Liver (tissue), 9 donors: ENCODE results near the gene BAIAP2. TPM values are rescaled to one million over a fixed set of nuclear protein-coding genes. Genes with fewer than 3 reads are reported as not detected.
A peak's percentile ranks its signal among the peaks of the same experiment; 100 is the strongest.

Experiments used
- DNase-seq: peaks from one replicate; pipeline ENCODE4 v3.0.0-alpha.2; 2017; ENCODE audit warnings: low spot score
- H3K27ac ChIP-seq, 2 donors: one replicate each; pipeline ENCODE4 v1.7.0; 2013; ENCODE audit warnings: inconsistent platforms in 2 of 2, low read length in 2 of 2, control low read depth in 1 of 2, low read depth in 1 of 2, mild to moderate bottlenecking in 1 of 2
- H3K27me3 ChIP-seq, 4 donors: one replicate each; pipeline versions ENCODE4 v1.6.1 to v1.7.0; 2013; ENCODE audit warnings: low read length in 3 of 4, inconsistent platforms in 1 of 4, mild to moderate bottlenecking in 1 of 4, moderate library complexity in 1 of 4; ENCODE audit not compliant: control insufficient read depth in 4 of 4, insufficient read depth in 4 of 4
- H3K36me3 ChIP-seq, 4 donors: one replicate each; pipeline versions ENCODE4 v1.6.1 to v1.7.0; 2013; ENCODE audit warnings: low read length in 3 of 4, mild to moderate bottlenecking in 3 of 4, low read depth in 1 of 4, moderate library complexity in 1 of 4; ENCODE audit not compliant: control insufficient read depth in 4 of 4, insufficient read depth in 3 of 4
- H3K4me1 ChIP-seq, 4 donors: one replicate each; pipeline versions ENCODE4 v1.6.1 to v1.7.0; 2013; ENCODE audit warnings: low read length in 3 of 4, mild to moderate bottlenecking in 3 of 4, moderate library complexity in 1 of 4; ENCODE audit not compliant: control insufficient read depth in 4 of 4, insufficient read depth in 4 of 4
- H3K4me3 ChIP-seq, 3 donors: one replicate each; pipeline versions ENCODE4 v1.6.1 to v1.7.0; 2013; ENCODE audit warnings: low read length in 3 of 3, control low read depth in 1 of 3, low read depth in 1 of 3, mild to moderate bottlenecking in 1 of 3
- H3K9ac ChIP-seq, 2 donors: one replicate each; pipeline ENCODE4 v1.7.0; 2013; ENCODE audit warnings: low read length in 2 of 2, mild to moderate bottlenecking in 2 of 2, moderate library complexity in 2 of 2, control low read depth in 1 of 2, low read depth in 1 of 2
- H3K9me3 ChIP-seq, 4 donors: one replicate each; pipeline versions ENCODE4 v1.6.1 to v1.7.0; 2013; ENCODE audit warnings: low read length in 3 of 4; ENCODE audit not compliant: control insufficient read depth in 4 of 4
- ATF3 ChIP-seq: IDR thresholded peaks from 2 replicates; pipeline ENCODE4 v1.6.1; 2016; ENCODE audit warnings: antibody characterized with exemption
- FOXA1 ChIP-seq: IDR thresholded peaks from 2 replicates; pipeline ENCODE4 v1.6.1; 2016; ENCODE audit warnings: antibody characterized with exemption
- GABPA ChIP-seq, 2 donors: IDR thresholded peaks in 1 of 2; conservative IDR thresholded peaks in 1 of 2; 2 replicates each; pipeline ENCODE4 v1.6.1; 2016; ENCODE audit warnings: antibody characterized with exemption in 2 of 2, mild to moderate bottlenecking in 1 of 2, moderate library complexity in 1 of 2
- HNF4A ChIP-seq, 2 donors: conservative IDR thresholded peaks; 2 replicates each; pipeline ENCODE4 v1.6.1; 2016; ENCODE audit warnings: antibody characterized with exemption in 2 of 2, mild to moderate bottlenecking in 2 of 2
- HNF4G ChIP-seq: IDR thresholded peaks from 2 replicates; pipeline ENCODE4 v1.6.1; 2016; ENCODE audit warnings: antibody characterized with exemption
- JUND ChIP-seq, 2 donors: IDR thresholded peaks; 2 replicates each; pipeline ENCODE4 v1.6.1; 2016; ENCODE audit warnings: antibody characterized with exemption in 2 of 2
- NR2F2 ChIP-seq: IDR thresholded peaks from 2 replicates; pipeline ENCODE4 v1.6.1; 2016; ENCODE audit warnings: antibody characterized with exemption
- RAD21 ChIP-seq, 2 donors: IDR thresholded peaks; 2 replicates each; pipeline ENCODE4 v1.6.1; 2016; ENCODE audit warnings: antibody characterized with exemption in 2 of 2, mild to moderate bottlenecking in 2 of 2
- REST ChIP-seq: IDR thresholded peaks from 2 replicates; pipeline ENCODE4 v1.6.1; 2016; ENCODE audit warnings: antibody characterized with exemption, mild to moderate bottlenecking
- RXRA ChIP-seq, 2 donors: IDR thresholded peaks; 2 replicates each; pipeline ENCODE4 v1.6.1; 2017 to 2018; ENCODE audit warnings: antibody characterized with exemption in 2 of 2, mild to moderate bottlenecking in 1 of 2
- SP1 ChIP-seq: IDR thresholded peaks from 2 replicates; pipeline ENCODE4 v1.6.1; 2018; ENCODE audit warnings: antibody characterized with exemption, mild to moderate bottlenecking
- TAF1 ChIP-seq: conservative IDR thresholded peaks from 2 replicates; pipeline ENCODE4 v1.6.1; 2016; ENCODE audit warnings: antibody characterized with exemption, mild to moderate bottlenecking
- YY1 ChIP-seq: IDR thresholded peaks from 2 replicates; pipeline ENCODE4 v1.6.1; 2016; ENCODE audit warnings: antibody characterized with exemption, mild to moderate bottlenecking
- WGBS: extraction: QIAGEN DNeasy Blood & Tissue Kit; methylation state at CpG from one replicate; pipeline ENCODE4 v1.1.7; 2013; 5-methylcytosine and 5-hydroxymethylcytosine counted together
- polyA plus RNA-seq, 2 donors: library from polyadenylated mRNA; stranded (reverse) in 1 of 2; unstranded in 1 of 2; fragments of 200-250 nt in 1 of 2; fragments of >200 nt in 1 of 2; fragmentation: Nextera tagmentation in 1 of 2; extraction: Ambion mirVana in 1 of 2; gene quantifications; one replicate each; pipeline versions ENCODE4 v1.2.1 to v1.2.3, GENCODE V29; 2013 to 2015
- total RNA-seq, 2 donors: library from RNA; depleted of rRNA; stranded (reverse); fragments of >200 nt; gene quantifications; one replicate each; pipeline ENCODE4 v1.2.3, GENCODE V29; 2014
- TF ChIP-seq, protein P1 (sequence below): IDR thresholded peaks from 2 replicates; pipeline ENCODE4 v1.6.1; 2016; ENCODE audit warnings: antibody characterized with exemption
- donor health status: healthy.
- donor health status: healthy.
- donor health status: healthy.
- donor health status: healthy.
- donor health status: healthy.

The BAIAP2 gene
- total and polyA plus RNA-seq, 4 donors, result 8.1 to 61.3 (median 44.9) TPM

DNA sequence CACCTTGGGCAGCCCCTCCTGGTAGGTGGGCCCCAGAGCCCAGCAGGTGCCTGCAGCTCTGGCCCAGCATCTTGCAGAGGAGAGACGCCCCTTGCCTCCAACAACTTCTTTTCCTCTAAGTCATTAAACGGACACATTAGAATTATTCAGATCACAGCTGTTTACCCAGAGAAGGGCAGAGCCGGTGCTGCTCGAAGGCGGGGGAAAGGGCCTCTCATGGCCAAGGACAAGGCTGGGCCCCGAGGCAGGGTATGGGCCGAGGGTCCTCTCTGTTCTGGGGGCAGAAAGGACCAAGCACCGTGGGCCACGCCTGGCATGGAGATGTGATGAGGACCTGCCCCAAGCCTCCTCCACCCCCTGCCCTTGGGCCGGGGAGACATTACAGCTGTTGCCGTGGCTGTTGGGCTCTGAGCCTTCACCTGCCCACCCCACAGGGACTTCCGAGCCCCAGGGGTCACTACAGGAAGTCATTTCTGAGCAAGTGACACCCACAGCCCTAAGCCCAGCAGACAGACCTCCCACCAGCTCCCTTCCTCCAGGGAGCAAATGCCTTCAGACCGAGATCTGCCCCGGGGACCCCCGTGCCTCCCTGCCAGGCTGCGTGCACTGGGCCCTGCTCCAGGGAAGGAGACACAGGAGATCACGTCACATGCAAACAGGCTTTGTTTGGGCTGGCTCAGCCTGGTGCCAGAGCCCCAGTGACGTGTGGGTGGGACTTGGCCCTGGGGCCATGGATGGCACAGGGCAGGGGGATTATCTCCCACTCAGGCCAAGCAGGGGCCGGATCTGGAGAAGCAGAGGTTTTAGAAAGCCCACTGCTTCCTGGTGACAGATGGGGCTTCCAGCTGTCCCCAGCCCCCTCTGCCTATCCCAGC, 129.7 kb downstream of the BAIAP2 start:
- TF ChIP-seq SP1, result no peak
- TF ChIP-seq HNF4A (conservative IDR thresholded peaks at IDR 0.05), result no peak
- no peak for TF ChIP-seq YY1
- TF ChIP-seq, protein P1, sequence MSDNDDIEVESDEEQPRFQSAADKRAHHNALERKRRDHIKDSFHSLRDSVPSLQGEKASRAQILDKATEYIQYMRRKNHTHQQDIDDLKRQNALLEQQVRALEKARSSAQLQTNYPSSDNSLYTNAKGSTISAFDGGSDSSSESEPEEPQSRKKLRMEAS, result no peak
- no peak for TF ChIP-seq REST
- no peak for TF ChIP-seq ATF3
- no peak for TF ChIP-seq GABPA (IDR thresholded peaks at IDR 0.05 in 1 of 2, conservative IDR thresholded peaks at IDR 0.05 in 1 of 2)
- no peak for TF ChIP-seq RAD21 (IDR thresholded peaks at IDR 0.05)
- no peak for TF ChIP-seq JUND (IDR thresholded peaks at IDR 0.05)
- TF ChIP-seq NR2F2, result no peak
- TF ChIP-seq TAF1, result no peak
- TF ChIP-seq HNF4G, result no peak
- no peak for TF ChIP-seq FOXA1
- peaks cover 0 to 12% (median 3%) of the 10 kb centered on the region in 4 donors for H3K4me1 ChIP-seq
- DNase-seq, result no peak
- no peak overlapping the region for H3K4me3 ChIP-seq
- no peaks in the 10 kb centered on the region for H3K36me3 ChIP-seq
- H3K27ac ChIP-seq, result no peak overlapping the region
- H3K9ac ChIP-seq, result no peak overlapping the region
- H3K9me3 ChIP-seq, result no peaks in the 10 kb centered on the region
- no peaks in the 10 kb centered on the region for H3K27me3 ChIP-seq
- 58% methylated on average over 19 of the region's 19 CpGs for WGBS

- Histone ChIP-seq H3K27me3 (no peaks in the 10 kb centered on the region), H3K4me1 (peaks cover 0 to 10% (median 2%) of the 10 kb centered on the region in 4 donors), H3K9me3 (no peaks in the 10 kb centered on the region), H3K4me3 (peak within 1 kb of the TSS in 1 of 3 donors; percentile 43), H3K9ac (no peak within 1 kb of the TSS), H3K36me3 (no peaks in the 10 kb centered on the region), H3K27ac (no peak within 1 kb of the TSS)
- DNase-seq, result no peak
- WGBS, result 29% methylated on average over 46 of the region's 46 CpGs
- TF ChIP-seq YY1 (no peak), JUND (IDR thresholded peaks at IDR 0.05) (no peak), RXRA (IDR thresholded peaks at IDR 0.05) (no peak), SP1 (no peak)
These were observed 130.5 kb downstream of the BAIAP2 start, which contains the start of gene PVALEF for GRCh38 chr17:81165246-81166032. Gene PVALEF, plus strand, starts transcription at chr17:81165507. Its CDS starts 15,720 bp downstream, at chr17:81181227.
